ENCODE data around the gene PDE5A. TPM values are rescaled to one million over a fixed set of nuclear protein-coding genes. Genes with fewer than 3 reads are reported as not detected.

The PDE5A gene
- total RNA-seq, 3 donors from 2014 or later = 7.5 to 49.8 (median 21.6) TPM

DNA sequence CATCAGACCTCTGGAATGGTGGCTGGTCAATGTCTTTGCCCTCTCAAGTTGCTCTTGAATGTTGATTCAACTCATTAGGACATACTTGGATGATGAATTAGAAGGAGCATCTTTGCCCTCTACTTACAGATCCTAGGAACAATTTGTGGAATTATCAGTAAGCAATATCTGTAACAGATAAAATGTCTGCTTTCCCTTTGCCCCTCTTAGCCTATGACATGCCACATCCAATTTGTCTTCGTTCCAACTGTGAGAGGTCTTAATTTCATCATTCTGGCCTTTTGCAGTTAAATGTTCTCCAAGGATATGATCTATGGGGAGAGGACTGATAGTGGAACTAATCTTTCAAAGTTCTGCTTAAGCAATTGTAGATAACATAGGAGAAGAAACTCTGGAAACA lies 148.3 kb downstream of the PDE5A start:
- Histone ChIP-seq H3K9me3 (no peaks in the 10 kb centered on the region), H3K36me3 (no peaks in the 10 kb centered on the region), H3K4me1 (no peaks in the 10 kb centered on the region), H3K4me3 (no peak overlapping the region), H3K27me3 (no peaks in the 10 kb centered on the region), H3K27ac (no peak overlapping the region)
- TF ChIP-seq POLR2AphosphoS5 (IDR thresholded peaks at IDR 0.05) = no peak
- no peak for TF ChIP-seq POLR2A (IDR thresholded peaks at IDR 0.05)
- TF ChIP-seq, protein P1, sequence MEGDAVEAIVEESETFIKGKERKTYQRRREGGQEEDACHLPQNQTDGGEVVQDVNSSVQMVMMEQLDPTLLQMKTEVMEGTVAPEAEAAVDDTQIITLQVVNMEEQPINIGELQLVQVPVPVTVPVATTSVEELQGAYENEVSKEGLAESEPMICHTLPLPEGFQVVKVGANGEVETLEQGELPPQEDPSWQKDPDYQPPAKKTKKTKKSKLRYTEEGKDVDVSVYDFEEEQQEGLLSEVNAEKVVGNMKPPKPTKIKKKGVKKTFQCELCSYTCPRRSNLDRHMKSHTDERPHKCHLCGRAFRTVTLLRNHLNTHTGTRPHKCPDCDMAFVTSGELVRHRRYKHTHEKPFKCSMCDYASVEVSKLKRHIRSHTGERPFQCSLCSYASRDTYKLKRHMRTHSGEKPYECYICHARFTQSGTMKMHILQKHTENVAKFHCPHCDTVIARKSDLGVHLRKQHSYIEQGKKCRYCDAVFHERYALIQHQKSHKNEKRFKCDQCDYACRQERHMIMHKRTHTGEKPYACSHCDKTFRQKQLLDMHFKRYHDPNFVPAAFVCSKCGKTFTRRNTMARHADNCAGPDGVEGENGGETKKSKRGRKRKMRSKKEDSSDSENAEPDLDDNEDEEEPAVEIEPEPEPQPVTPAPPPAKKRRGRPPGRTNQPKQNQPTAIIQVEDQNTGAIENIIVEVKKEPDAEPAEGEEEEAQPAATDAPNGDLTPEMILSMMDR (IDR thresholded peaks at IDR 0.05) = no peak
- intact Hi-C loops (cut with DNase I; ENCODE audit: low total_unique reads) = no loop called here
- DNase-seq (ENCODE audit: low spot score in 2 of 2) = no peak

DNA sequence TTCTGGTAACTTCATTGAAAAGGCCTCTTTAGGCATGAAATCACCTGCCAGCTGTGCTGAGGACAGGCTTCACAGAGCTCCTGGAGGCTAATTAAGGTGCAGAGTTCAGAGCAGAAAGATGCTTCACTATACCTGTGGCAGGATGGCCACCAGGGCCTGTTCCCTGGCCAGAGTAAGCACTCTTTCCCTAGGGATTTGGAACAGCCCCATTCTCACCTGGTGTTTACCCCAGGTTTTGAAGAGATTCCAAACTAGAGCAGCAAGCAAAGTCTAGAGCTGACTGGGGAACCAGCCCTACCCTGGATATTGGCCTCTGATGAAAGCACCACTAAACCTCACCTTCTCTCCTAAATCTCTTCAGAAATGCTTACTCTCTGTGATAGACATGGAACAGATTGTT lies 148.8 kb downstream of the PDE5A start:
- no peaks in the 10 kb centered on the region for H3K9me3 ChIP-seq
- no peaks in the 10 kb centered on the region for H3K4me1 ChIP-seq
- intact Hi-C loops (cut with DNase I; ENCODE audit: low total_unique reads) = no loop called here
- TF ChIP-seq POLR2A (IDR thresholded peaks at IDR 0.05) = no peak
- TF ChIP-seq, protein P1 (IDR thresholded peaks at IDR 0.05) = no peak
- TF ChIP-seq POLR2AphosphoS5 (IDR thresholded peaks at IDR 0.05) = no peak
- H3K36me3 ChIP-seq = no peaks in the 10 kb centered on the region
- H3K27ac ChIP-seq = no peak overlapping the region
- no peak for DNase-seq (ENCODE audit: low spot score in 2 of 2)
- H3K4me3 ChIP-seq = no peak overlapping the region
- H3K27me3 ChIP-seq = no peaks in the 10 kb centered on the region

DNA sequence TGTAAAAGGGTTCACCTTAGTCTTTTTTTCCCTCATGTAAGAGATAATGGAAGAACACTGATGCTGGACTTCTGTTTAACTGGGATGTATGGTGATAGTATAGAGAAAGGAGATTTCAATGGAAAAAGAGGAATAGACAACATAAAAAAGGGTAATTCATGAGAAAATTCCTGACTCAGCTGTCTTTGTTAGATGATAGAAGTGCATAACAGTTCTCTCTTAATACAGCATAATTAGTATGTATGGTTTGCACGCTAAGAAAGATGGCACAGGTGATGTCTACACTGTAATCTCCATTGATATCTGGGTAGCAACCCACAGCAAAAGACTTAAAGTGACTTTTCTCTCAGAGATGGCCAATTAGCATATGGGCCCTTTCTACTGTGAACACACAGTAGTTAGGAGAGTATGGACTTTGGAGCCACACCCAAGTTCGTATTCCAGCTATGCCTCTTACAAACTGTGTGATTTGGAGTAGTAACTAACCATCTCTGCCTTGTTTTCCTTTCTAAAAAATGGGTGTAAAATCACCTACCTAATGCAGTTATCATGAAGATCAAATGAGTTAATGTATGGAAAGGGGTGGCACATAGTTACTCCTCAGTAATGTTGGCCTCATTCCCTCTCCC lies 149.3 kb downstream of the PDE5A start:
- H3K4me1 ChIP-seq = no peaks in the 10 kb centered on the region
- TF ChIP-seq POLR2AphosphoS5 (IDR thresholded peaks at IDR 0.05) = no peak
- TF ChIP-seq POLR2A (IDR thresholded peaks at IDR 0.05) = no peak
- TF ChIP-seq, protein P1 (IDR thresholded peaks at IDR 0.05) = no peak
- H3K27ac ChIP-seq = no peak overlapping the region
- H3K9me3 ChIP-seq = no peaks in the 10 kb centered on the region
- H3K27me3 ChIP-seq = no peaks in the 10 kb centered on the region
- H3K4me3 ChIP-seq = no peak overlapping the region
- intact Hi-C loops (cut with DNase I; ENCODE audit: low total_unique reads) = no loop called here
- H3K36me3 ChIP-seq = no peaks in the 10 kb centered on the region
- no peak for DNase-seq (ENCODE audit: low spot score in 2 of 2)

DNA sequence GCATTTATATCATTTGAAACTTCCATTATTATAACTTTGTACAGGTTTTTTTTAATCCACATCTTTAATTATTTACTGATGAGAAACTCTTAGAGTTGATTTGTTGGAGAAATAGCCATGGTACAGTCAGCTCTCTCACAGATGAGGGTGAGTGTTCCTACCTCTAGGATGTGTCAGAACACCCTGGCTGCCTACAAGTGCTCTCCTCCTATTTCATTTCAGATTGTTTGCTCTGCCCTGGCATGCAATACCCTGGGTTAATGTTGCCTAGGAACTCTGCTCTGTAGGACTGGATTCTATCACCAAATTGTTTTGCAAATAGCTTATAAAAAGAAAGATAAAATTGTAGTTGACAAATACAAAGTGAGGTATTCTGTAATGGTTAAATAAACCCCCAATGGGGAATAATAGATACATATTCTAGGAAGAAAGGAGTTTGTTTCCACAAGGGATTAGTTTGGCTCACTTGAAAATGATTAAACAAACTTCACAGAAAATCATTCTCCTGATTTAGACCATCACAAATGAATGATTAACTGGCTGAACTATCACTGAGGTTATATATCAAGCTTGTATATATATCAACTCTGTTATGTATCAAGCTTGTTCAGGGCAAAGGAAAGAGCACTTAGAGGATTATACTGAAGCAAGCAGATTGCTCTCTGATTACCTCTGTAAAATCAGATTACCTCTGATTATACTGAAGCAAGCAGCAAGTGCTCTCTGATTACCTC lies 150.0 kb downstream of the PDE5A start:
- Histone ChIP-seq H3K27me3 (no peaks in the 10 kb centered on the region), H3K4me1 (no peaks in the 10 kb centered on the region), H3K27ac (no peak overlapping the region), H3K9me3 (no peaks in the 10 kb centered on the region), H3K4me3 (no peak overlapping the region), H3K36me3 (no peaks in the 10 kb centered on the region)
- TF ChIP-seq POLR2A (IDR thresholded peaks at IDR 0.05) = no peak
- TF ChIP-seq, protein P1 (IDR thresholded peaks at IDR 0.05) = no peak
- TF ChIP-seq POLR2AphosphoS5 (IDR thresholded peaks at IDR 0.05) = no peak
- DNase-seq (ENCODE audit: low spot score in 2 of 2) = no peak
- intact Hi-C loops (cut with DNase I; ENCODE audit: low total_unique reads) = no loop called here

DNA sequence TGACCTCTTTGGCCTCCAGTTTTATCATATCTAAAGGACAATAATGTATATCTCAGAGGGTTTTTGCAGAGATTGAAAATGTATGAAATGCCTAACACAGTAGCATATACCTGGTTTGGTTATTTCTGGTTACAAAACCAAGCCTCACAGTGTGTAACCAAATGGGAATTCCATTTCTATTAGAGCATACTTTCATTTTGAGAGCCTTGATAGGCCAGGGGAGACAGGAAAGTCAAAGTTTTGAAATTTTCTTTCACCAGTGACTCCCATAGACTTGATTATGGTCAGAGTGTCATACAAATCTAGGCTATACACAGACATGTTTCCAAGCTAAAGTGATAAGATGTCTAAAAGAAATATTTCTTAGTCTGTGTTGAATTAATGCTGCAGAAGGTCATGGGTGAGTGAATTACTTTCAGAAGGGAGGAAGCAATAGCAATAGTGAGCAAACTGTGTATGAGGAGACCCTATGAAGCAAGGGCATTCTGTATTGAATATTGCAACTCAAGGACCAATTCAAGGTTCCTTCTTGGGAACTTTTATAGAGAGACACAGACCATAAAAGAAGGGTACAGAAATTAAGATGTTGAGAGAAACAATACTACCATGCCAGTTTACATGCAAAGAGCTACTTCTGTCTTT lies 151.1 kb downstream of the PDE5A start:
- intact Hi-C loops (cut with DNase I; ENCODE audit: low total_unique reads) = no loop called here
- H3K9me3 ChIP-seq = no peaks in the 10 kb centered on the region
- no peaks in the 10 kb centered on the region for H3K36me3 ChIP-seq
- TF ChIP-seq POLR2A (IDR thresholded peaks at IDR 0.05) (no peak), POLR2AphosphoS5 (IDR thresholded peaks at IDR 0.05) (no peak)
- TF ChIP-seq, protein P1 (IDR thresholded peaks at IDR 0.05) = no peak
- no peaks in the 10 kb centered on the region for H3K4me1 ChIP-seq
- DNase-seq (ENCODE audit: low spot score in 2 of 2) = no peak
- no peak overlapping the region for H3K4me3 ChIP-seq
- H3K27me3 ChIP-seq = no peaks in the 10 kb centered on the region
- H3K27ac ChIP-seq = no peak overlapping the region
